Neural progenitor cell (in vitro differentiated cells): ENCODE results near the gene PCED1A. TPM values are rescaled to one million over a fixed set of nuclear protein-coding genes. Genes with fewer than 3 reads are reported as not detected.
"Not testable (repeated sequence)": the region's sequence is repeated elsewhere in the genome, so short reads cannot be mapped to it uniquely, and the experiment has no call there.

Experiments
- DNase-seq: peaks from one replicate; pipeline ENCODE4 v3.0.0-alpha.2; 2016; ENCODE audit warnings: low spot score
- H2AFZ ChIP-seq: fragments of 200-600 bp; sonication (generic); replicated peaks from 2 replicates; pipeline ENCODE4 v1.6.1; 2016; ENCODE audit warnings: antibody characterized with exemption
- H3F3A ChIP-seq: fragments of 200-600 bp; sonication (generic); 2 replicates; pipeline ENCODE4 v1.6.1; 2016; ENCODE audit warnings: antibody characterized with exemption, low read depth
- H3K27ac ChIP-seq: fragments of 200-600 bp; sonication (generic); 2 replicates; pipeline ENCODE4 v1.5.1; 2016; ENCODE audit warnings: mild to moderate bottlenecking
- H3K27me3 ChIP-seq: fragments of 200-600 bp; sonication (generic); 2 replicates; pipeline ENCODE4 v1.6.1; 2016; ENCODE audit warnings: mild to moderate bottlenecking, moderate library complexity
- H3K36me3 ChIP-seq: fragments of 200-600 bp; sonication (generic); 2 replicates; pipeline ENCODE4 v1.5.1; 2016
- H3K4me1 ChIP-seq: fragments of 200-600 bp; sonication (generic); 2 replicates; pipeline ENCODE4 v1.6.1; 2016; ENCODE audit warnings: mixed run types
- H3K4me2 ChIP-seq: fragments of 200-600 bp; sonication (generic); 2 replicates; pipeline ENCODE4 v1.6.1; 2016
- H3K4me3 ChIP-seq: fragments of 200-600 bp; sonication (generic); 2 replicates; pipeline ENCODE4 v1.5.1; 2016
- H3K79me2 ChIP-seq: fragments of 200-600 bp; sonication (generic); 2 replicates; pipeline ENCODE4 v1.6.1; 2016; ENCODE audit warnings: low read depth
- H3K9ac ChIP-seq: fragments of 200-600 bp; sonication (generic); 2 replicates; pipeline ENCODE4 v1.6.1; 2016
- H3K9me3 ChIP-seq: fragments of 200-600 bp; sonication (generic); 2 replicates; pipeline ENCODE4 v1.5.1; 2016; ENCODE audit warnings: low read depth
- H4K20me1 ChIP-seq: fragments of 200-600 bp; sonication (generic); 2 replicates; pipeline ENCODE4 v1.6.1; 2016; ENCODE audit warnings: low read depth
- H3K27ac Mint-ChIP-seq: 3 replicates; pipeline ENCODE4 v1.8.0; 2021; ENCODE audit warnings: mixed read lengths
- H3K27me3 Mint-ChIP-seq: 2 replicates; pipeline ENCODE4 v1.8.0; 2022; ENCODE audit warnings: low read depth, mild to moderate bottlenecking, inconsistent platforms, moderate library complexity, mixed read lengths; ENCODE audit not compliant: insufficient read depth
- H3K36me3 Mint-ChIP-seq: 3 replicates; pipeline ENCODE4 v1.8.0; 2021; ENCODE audit warnings: mixed read lengths
- H3K4me1 Mint-ChIP-seq: 3 replicates; pipeline ENCODE4 v1.8.0; 2021; ENCODE audit warnings: mixed read lengths
- H3K4me3 Mint-ChIP-seq: 3 replicates; pipeline ENCODE4 v1.8.0; 2021; ENCODE audit warnings: mild to moderate bottlenecking, moderate library complexity, mixed read lengths
- H3K9me3 Mint-ChIP-seq: 3 replicates; pipeline ENCODE4 v1.8.0; 2020; ENCODE audit warnings: mixed read lengths
- CTCF ChIP-seq: fragments of 200-600 bp; sonication (generic); IDR thresholded peaks from 2 replicates; pipeline ENCODE4 v1.5.1; 2017; ENCODE audit warnings: antibody characterized with exemption, mild to moderate bottlenecking
- EZH2 ChIP-seq: fragments of 200-600 bp; sonication (generic); IDR thresholded peaks from 2 replicates; pipeline ENCODE4 v1.6.1; 2017; ENCODE audit warnings: antibody characterized with exemption, mild to moderate bottlenecking, moderate library complexity
- EZH2phosphoT487 ChIP-seq: fragments of 200-600 bp; sonication (generic); IDR thresholded peaks from 2 replicates; pipeline ENCODE4 v1.6.1; 2017; ENCODE audit warnings: antibody characterized with exemption
- total RNA-seq: library from RNA; depleted of rRNA; stranded (reverse); fragments of >200 nt; gene quantifications from 2 replicates; pipeline ENCODE4 v1.2.3, GENCODE V29; 2015; ENCODE audit warnings: low replicate concordance

PCED1A gene
- total RNA-seq, 1 donor from 2014 or later, result 14.6 TPM

GRCh38 chr20:2814076-2814475 lies 26.4 kb downstream of the PCED1A start:
- Histone ChIP-seq H3K4me3 (no peak overlapping the region), H3K9me3 (no peaks in the 10 kb centered on the region), H3F3A (no peaks in the 10 kb centered on the region), H3K9ac (no peak overlapping the region), H3K27me3 (peaks cover 29% of the 10 kb centered on the region), H3K4me2 (no peak overlapping the region), H3K4me1 (peaks cover 3% of the 10 kb centered on the region), H3K79me2 (no peaks in the 10 kb centered on the region), H4K20me1 (no peaks in the 10 kb centered on the region), H3K36me3 (no peaks in the 10 kb centered on the region), H2AFZ (no peak overlapping the region), H3K27ac (no peak overlapping the region)
- DNase-seq, result no peak
- no peaks in the 10 kb centered on the region for H3K36me3 Mint-ChIP-seq
- H3K4me1 Mint-ChIP-seq, result peaks cover 4% of the 10 kb centered on the region
- H3K27ac Mint-ChIP-seq, result no peak overlapping the region
- no peak overlapping the region for H3K4me3 Mint-ChIP-seq
- TF ChIP-seq EZH2phosphoT487, result no peak
- no peak for TF ChIP-seq CTCF
- TF ChIP-seq EZH2, result no peak
- peaks cover 21% of the 10 kb centered on the region for H3K27me3 Mint-ChIP-seq
- H3K9me3 Mint-ChIP-seq, result peaks cover 27% of the 10 kb centered on the region

GRCh38 chr20:2812189-2812588 lies 28.3 kb downstream of the PCED1A start:
- Mint-ChIP-seq H3K4me1 (peaks cover 4% of the 10 kb centered on the region), H3K9me3 (peaks cover 33% of the 10 kb centered on the region), H3K27me3 (peaks cover 27% of the 10 kb centered on the region), H3K4me3 (no peak overlapping the region), H3K27ac (no peak overlapping the region), H3K36me3 (no peaks in the 10 kb centered on the region)
- no peak for DNase-seq
- Histone ChIP-seq H3K9ac (no peak overlapping the region), H3K9me3 (no peaks in the 10 kb centered on the region), H3K4me2 (no peak overlapping the region), H3K27ac (no peak overlapping the region), H4K20me1 (no peaks in the 10 kb centered on the region), H2AFZ (no peak overlapping the region), H3K36me3 (no peaks in the 10 kb centered on the region), H3K4me3 (no peak overlapping the region), H3K4me1 (peaks cover 3% of the 10 kb centered on the region), H3K27me3 (peaks cover 33% of the 10 kb centered on the region), H3K79me2 (no peaks in the 10 kb centered on the region), H3F3A (no peaks in the 10 kb centered on the region)
- TF ChIP-seq EZH2 (no peak), EZH2phosphoT487 (no peak), CTCF (no peak)

GRCh38 chr20:2809690-2810089 lies 30.8 kb downstream of the PCED1A start:
- no peaks in the 10 kb centered on the region for H3K36me3 ChIP-seq
- H3F3A ChIP-seq, result no peaks in the 10 kb centered on the region
- peaks cover 38% of the 10 kb centered on the region for H3K27me3 Mint-ChIP-seq
- no peaks in the 10 kb centered on the region for H3K9me3 ChIP-seq
- peaks cover 39% of the 10 kb centered on the region for H3K9me3 Mint-ChIP-seq
- no peaks in the 10 kb centered on the region for H3K79me2 ChIP-seq
- no peak overlapping the region for H3K4me3 ChIP-seq
- H3K27ac Mint-ChIP-seq, result no peak overlapping the region
- H3K4me2 ChIP-seq, result no peak overlapping the region
- H2AFZ ChIP-seq, result no peak overlapping the region
- no peak overlapping the region for H3K27ac ChIP-seq
- H4K20me1 ChIP-seq, result no peaks in the 10 kb centered on the region
- H3K9ac ChIP-seq, result no peak overlapping the region
- peaks cover 10% of the 10 kb centered on the region for H3K4me1 Mint-ChIP-seq
- TF ChIP-seq EZH2 (no peak), CTCF (no peak), EZH2phosphoT487 (no peak)
- H3K36me3 Mint-ChIP-seq, result no peaks in the 10 kb centered on the region
- H3K4me3 Mint-ChIP-seq, result no peak overlapping the region
- no peak for DNase-seq
- no peaks in the 10 kb centered on the region for H3K4me1 ChIP-seq
- H3K27me3 ChIP-seq, result peaks cover 58% of the 10 kb centered on the region

- not testable (repeated sequence) for H3K36me3 Mint-ChIP-seq, H3K9me3 ChIP-seq, H3K36me3 ChIP-seq, H3F3A ChIP-seq, H3K79me2 ChIP-seq, H3K4me1 ChIP-seq, H3K4me1 Mint-ChIP-seq, DNase-seq, H3K9ac ChIP-seq, H3K4me2 ChIP-seq, H4K20me1 ChIP-seq, H3K27ac ChIP-seq, H3K27ac Mint-ChIP-seq, H3K4me3 ChIP-seq, H2AFZ ChIP-seq
- Mint-ChIP-seq H3K4me3 (peak overlapping the region; percentile 46), H3K27me3 (peaks cover 41% of the 10 kb centered on the region), H3K9me3 (peaks cover 33% of the 10 kb centered on the region)
- peaks cover 76% of the 10 kb centered on the region for H3K27me3 ChIP-seq
Observed at GRCh38 chr20:2807929-2808328, 32.5 kb downstream of the PCED1A start.
